ENCODE results near the gene USP44. TPM values are rescaled to one million over a fixed set of nuclear protein-coding genes. Genes with fewer than 3 reads are reported as not detected.

Gene USP44
- total and polyA plus RNA-seq, 2 of the 4 experiments (the other 2 are of a cell fraction): 13.0 to 33.5 TPM

DNA sequence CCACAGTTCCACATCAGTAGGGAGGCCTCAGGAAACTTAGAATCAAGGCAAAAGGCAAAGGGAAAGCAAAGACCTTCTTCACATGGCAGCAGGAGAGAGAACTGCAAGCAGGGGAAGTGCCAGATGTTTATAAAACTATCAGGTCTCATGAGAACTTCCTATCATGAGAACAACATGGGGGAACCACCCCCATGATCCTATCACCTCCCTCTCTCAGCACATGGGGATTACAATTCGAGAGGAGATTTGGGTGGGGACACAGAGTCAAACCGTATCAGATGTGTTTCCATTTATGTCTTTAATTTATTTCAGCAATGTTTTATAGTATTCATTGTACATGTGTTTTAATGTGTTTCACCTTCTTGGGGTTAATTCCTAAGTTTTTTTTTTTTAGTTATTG, 51.5 kb downstream of the USP44 start:
- Histone ChIP-seq H3K18ac (ENCODE audit: low read depth, low read length) (no peak overlapping the region), H3K27me3 (ENCODE audit: control insufficient read depth, insufficient read depth, low read length) (no peaks in the 10 kb centered on the region), H3K4me3 (ENCODE audit: insufficient read depth, low read depth, low read length) (no peak overlapping the region), H3K4me2 (ENCODE audit: low read depth, low read length) (no peak overlapping the region), H4K91ac (ENCODE audit: insufficient read depth, low read depth, low read length) (no peak overlapping the region), H3K9me3 (ENCODE audit: control insufficient read depth, insufficient read depth, low read length) (peaks cover 6% of the 10 kb centered on the region; the same call in 1 of the 2 replicates), H2BK5ac (ENCODE audit: low read depth, low read length, poor library complexity, severe bottlenecking) (no peak overlapping the region), H3K9me1 (ENCODE audit: insufficient read depth, low read length) (no peaks in the 10 kb centered on the region; the same call in 1 of the 2 replicates), H4K20me1 (ENCODE audit: insufficient read depth, low read length) (no peaks in the 10 kb centered on the region; the same call in 1 of the 2 replicates), H4K8ac (ENCODE audit: low read depth in 2 of 2, low read length in 2 of 2) (no peak overlapping the region), H3K4me1 (ENCODE audit: control insufficient read depth, insufficient read depth, low read length) (no peaks in the 10 kb centered on the region), H3K9ac (ENCODE audit: low read depth, low read length) (no peak overlapping the region), H2BK15ac (ENCODE audit: low read depth, low read length) (no peak overlapping the region), H3K14ac (replicated peaks; ENCODE audit: low read depth, low read length) (no peak overlapping the region), H3K27ac (ENCODE audit: insufficient read depth, low read length) (no peak overlapping the region), H3K4ac (ENCODE audit: low read depth, low read length) (no peak overlapping the region), H2AK5ac (ENCODE audit: low read depth, low read length) (no peak overlapping the region), H2AK9ac (replicated peaks; ENCODE audit: low read depth, low read length, poor library complexity) (no peak overlapping the region), H3K23ac (ENCODE audit: low read depth, low read length) (no peak overlapping the region), H2AFZ (replicated peaks; ENCODE audit: low read length, poor library complexity) (no peak overlapping the region), H2BK20ac (ENCODE audit: low read depth, low read length) (no peak overlapping the region), H3K36me3 (ENCODE audit: control insufficient read depth, insufficient read depth, low read length) (peaks cover 45% of the 10 kb centered on the region), H3K56ac (ENCODE audit: extremely low read depth, insufficient read depth, low read length) (no peak overlapping the region), H4K5ac (ENCODE audit: low read depth, low read length) (no peak overlapping the region), H2BK120ac (ENCODE audit: low read depth, low read length) (no peak overlapping the region), H3K79me1 (ENCODE audit: low read depth in 1 of 2, low read length in 2 of 2) (peaks cover 24 to 38% of the 10 kb centered on the region in 2 experiments; a peak in 3 of 4 replicates)
- ATAC-seq (ENCODE audit: low read depth): no peak
- intact Hi-C loops (cut with micrococcal nuclease): no loop called here
- ChIA-PET CTCF (no interaction called here), POLR2A (ENCODE audit: unreplicated experiment) (no interaction called here)
- no peak for TF ChIP-seq BHLHE40 (IDR thresholded peaks at IDR 0.05; ENCODE audit: low read depth, low read length)
- WGBS, 2 experiments (ENCODE audit: extremely low coverage in 2 of 2, insufficient read length in 1 of 2): no CpG with 5 or more reads among the region's 2 CpGs
- BruUV-seq (replicated peaks): no TSS peak
- DNase-seq: no peak
- dilution Hi-C loops (cut with HindIII; ENCODE audit: low sequenced_read_pairs, unreplicated experiment): no loop called here
- in situ Hi-C loops (cut with MboI; ENCODE audit: low sequenced_read_pairs): no loop called here

All from IMR-90 (cell line).